22Rv1 (cell line): ENCODE results near the gene ERGIC1.

Source experiments
- ZFX ChIP-seq: fragments of 450-650 bp; IDR thresholded peaks from 2 replicates; pipeline ENCODE4 v1.6.1; 2017; ENCODE audit warnings: antibody characterized with exemption, borderline replicate concordance
- TF ChIP-seq, protein P1 (sequence below): fragments of 450-650 bp; IDR thresholded peaks from 2 replicates; pipeline ENCODE4 v1.5.1; 2017; ENCODE audit warnings: mild to moderate bottlenecking

DNA sequence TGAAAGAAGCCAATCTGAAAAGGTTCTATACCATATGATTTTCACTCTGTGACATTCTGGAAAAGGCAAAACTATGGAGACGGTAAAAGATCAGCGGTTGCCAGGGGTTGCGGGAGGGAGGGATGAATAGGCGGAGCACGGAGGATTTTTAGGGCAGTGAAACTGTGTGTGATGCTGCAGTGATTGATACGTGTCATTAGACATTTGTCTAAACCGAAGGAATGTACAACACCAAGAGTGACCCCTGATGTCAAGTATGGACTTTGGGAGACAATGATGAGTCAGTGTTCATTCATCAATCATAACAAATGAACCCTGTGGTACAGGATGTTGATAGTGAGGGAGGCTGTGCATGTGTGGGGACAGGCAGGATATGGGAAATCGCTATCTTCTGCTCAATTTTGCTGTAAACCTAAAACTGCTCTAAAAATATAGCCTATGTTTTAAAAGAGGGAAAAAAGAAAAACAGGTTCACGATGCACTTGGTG is 34.4 kb downstream of the ERGIC1 start:
- TF ChIP-seq, protein P1, sequence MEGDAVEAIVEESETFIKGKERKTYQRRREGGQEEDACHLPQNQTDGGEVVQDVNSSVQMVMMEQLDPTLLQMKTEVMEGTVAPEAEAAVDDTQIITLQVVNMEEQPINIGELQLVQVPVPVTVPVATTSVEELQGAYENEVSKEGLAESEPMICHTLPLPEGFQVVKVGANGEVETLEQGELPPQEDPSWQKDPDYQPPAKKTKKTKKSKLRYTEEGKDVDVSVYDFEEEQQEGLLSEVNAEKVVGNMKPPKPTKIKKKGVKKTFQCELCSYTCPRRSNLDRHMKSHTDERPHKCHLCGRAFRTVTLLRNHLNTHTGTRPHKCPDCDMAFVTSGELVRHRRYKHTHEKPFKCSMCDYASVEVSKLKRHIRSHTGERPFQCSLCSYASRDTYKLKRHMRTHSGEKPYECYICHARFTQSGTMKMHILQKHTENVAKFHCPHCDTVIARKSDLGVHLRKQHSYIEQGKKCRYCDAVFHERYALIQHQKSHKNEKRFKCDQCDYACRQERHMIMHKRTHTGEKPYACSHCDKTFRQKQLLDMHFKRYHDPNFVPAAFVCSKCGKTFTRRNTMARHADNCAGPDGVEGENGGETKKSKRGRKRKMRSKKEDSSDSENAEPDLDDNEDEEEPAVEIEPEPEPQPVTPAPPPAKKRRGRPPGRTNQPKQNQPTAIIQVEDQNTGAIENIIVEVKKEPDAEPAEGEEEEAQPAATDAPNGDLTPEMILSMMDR: no peak
- TF ChIP-seq ZFX: no peak
